Esophagus muscularis mucosa (tissue), 3 donors: ENCODE results near the gene DPEP1.

Experiments used
- CTCF ChIP-seq, 3 experiments: fragments of 200-600 bp in 2 of 3; fragments of 450-650 bp in 1 of 3; sonication (generic) in 2 of 3; IDR thresholded peaks; one replicate each; pipeline ENCODE4 v1.5.1; 2017 to 2019; ENCODE audit warnings: antibody characterized with exemption in 3 of 3, mild to moderate bottlenecking in 2 of 3, moderate library complexity in 1 of 3
- POLR2A ChIP-seq: fragments of 450-650 bp; IDR thresholded peaks from one replicate; pipeline ENCODE4 v1.6.1; 2017; ENCODE audit warnings: antibody characterized with exemption, moderate library complexity, mild to moderate bottlenecking, low read depth

- TF ChIP-seq CTCF (IDR thresholded peaks at IDR 0.05) (no peak), POLR2A (no peak)
Measured at GRCh38 chr16:89636663-89637062, 23.2 kb downstream of the DPEP1 start.
